Peyer's patch (tissue), 4 donors: ENCODE data around the gene MCUR1. TPM values are rescaled to one million over a fixed set of nuclear protein-coding genes. Genes with fewer than 3 reads are reported as not detected.
"Not testable (repeated sequence)": the region's sequence is repeated elsewhere in the genome, so short reads cannot be mapped to it uniquely, and the experiment has no call there.

Experiments
- DNase-seq, 3 donors: peaks; one replicate each; pipeline ENCODE4 v3.0.0-alpha.2; 2017 to 2019
- H3K27ac ChIP-seq, 4 donors: fragments of 200-600 bp; sonication (generic); one replicate each; pipeline ENCODE4 v1.5.1; 2016 to 2019
- H3K27me3 ChIP-seq, 2 donors: fragments of 200-600 bp; sonication (generic); one replicate each; pipeline ENCODE4 v1.5.1; 2019
- H3K36me3 ChIP-seq, 3 donors: fragments of 200-600 bp; sonication (generic); one replicate each; pipeline ENCODE4 v1.5.1; 2016 to 2019
- H3K4me1 ChIP-seq, 4 donors: fragments of 200-600 bp; sonication (generic); one replicate each; pipeline ENCODE4 v1.5.1; 2016 to 2019
- H3K4me3 ChIP-seq, 4 donors: fragments of 200-600 bp; sonication (generic); 1 replicate in 3 of 4; 2 replicates in 1 of 4; pipeline ENCODE4 v1.5.1; 2016 to 2019; ENCODE audit warnings: mild to moderate bottlenecking in 1 of 4
- H3K9me3 ChIP-seq, 4 donors: fragments of 200-600 bp; sonication (generic); one replicate each; pipeline ENCODE4 v1.5.1; 2016 to 2019; ENCODE audit warnings: mild to moderate bottlenecking in 1 of 4
- CTCF ChIP-seq, 6 experiments: fragments of 450-650 bp in 4 of 6; fragments of 200-600 bp in 2 of 6; sonication (generic) in 1 of 6; IDR thresholded peaks; one replicate each; pipeline ENCODE4 v1.5.1; 2017 to 2019; ENCODE audit warnings: antibody characterized with exemption in 6 of 6, mild to moderate bottlenecking in 3 of 6, moderate library complexity in 1 of 6
- POLR2A ChIP-seq, 2 donors: fragments of 450-650 bp; IDR thresholded peaks; one replicate each; pipeline ENCODE4 v1.5.1; 2017; ENCODE audit warnings: antibody characterized with exemption in 2 of 2, mild to moderate bottlenecking in 2 of 2, moderate library complexity in 2 of 2
- total RNA-seq, 4 donors: library from RNA; depleted of rRNA; stranded (reverse); fragments of >200 nt; gene quantifications; one replicate each; pipeline ENCODE4 v1.1.0, GENCODE V29; 2016

Gene MCUR1
- total RNA-seq, 4 donors from 2014 or later, result 20.6 to 49.4 (median 33.6) TPM

- Histone ChIP-seq H3K27ac (no peak overlapping the region), H3K36me3 (peaks cover 0 to 43% (median 0%) of the 10 kb centered on the region in 3 donors), H3K4me1 (no peaks in the 10 kb centered on the region), H3K27me3 (no peaks in the 10 kb centered on the region), H3K9me3 (no peaks in the 10 kb centered on the region), H3K4me3 (no peak overlapping the region)
- no peak for TF ChIP-seq POLR2A (IDR thresholded peaks at IDR 0.05)
- no peak for DNase-seq
These were observed 25.5 kb downstream of the MCUR1 start for GRCh38 chr6:13788820-13789219.

GRCh38 chr6:13787137-13787536, 27.2 kb downstream of the MCUR1 start:
- Histone ChIP-seq H3K4me3 (no peak overlapping the region), H3K27me3 (no peaks in the 10 kb centered on the region), H3K9me3 (no peaks in the 10 kb centered on the region), H3K36me3 (peaks cover 0 to 32% (median 0%) of the 10 kb centered on the region in 3 donors), H3K27ac (peak overlapping the region in 1 of 4 donors; percentile 54), H3K4me1 (no peaks in the 10 kb centered on the region)
- no peak for TF ChIP-seq CTCF (IDR thresholded peaks at IDR 0.05)
- no peak for TF ChIP-seq POLR2A (IDR thresholded peaks at IDR 0.05)
- DNase-seq, result no peak

- H3K27me3 ChIP-seq, H3K27ac ChIP-seq, H3K4me3 ChIP-seq, H3K4me1 ChIP-seq, DNase-seq, H3K9me3 ChIP-seq, H3K36me3 ChIP-seq: not testable (repeated sequence)
These were observed 34.2 kb downstream of the MCUR1 start for GRCh38 chr6:13780162-13780561.

- Histone ChIP-seq H3K4me3 (no peak overlapping the region), H3K9me3 (no peaks in the 10 kb centered on the region), H3K36me3 (no peaks in the 10 kb centered on the region), H3K27ac (no peak overlapping the region), H3K4me1 (no peaks in the 10 kb centered on the region), H3K27me3 (no peaks in the 10 kb centered on the region)
- TF ChIP-seq POLR2A (IDR thresholded peaks at IDR 0.05) (no peak), CTCF (IDR thresholded peaks at IDR 0.05) (no peak)
- DNase-seq, result no peak
These were observed 36.3 kb downstream of the MCUR1 start for GRCh38 chr6:13778028-13778427.

GRCh38 chr6:13776602-13777001, 37.8 kb downstream of the MCUR1 start:
- no peak for DNase-seq
- no peaks in the 10 kb centered on the region for H3K27me3 ChIP-seq
- no peak for TF ChIP-seq CTCF (IDR thresholded peaks at IDR 0.05)
- TF ChIP-seq POLR2A (IDR thresholded peaks at IDR 0.05), result no peak
- no peaks in the 10 kb centered on the region for H3K36me3 ChIP-seq
- no peaks in the 10 kb centered on the region for H3K9me3 ChIP-seq
- no peaks in the 10 kb centered on the region for H3K4me1 ChIP-seq
- H3K27ac ChIP-seq, result no peak overlapping the region
- no peak overlapping the region for H3K4me3 ChIP-seq

GRCh38 chr6:13775466-13775865, 38.9 kb downstream of the MCUR1 start:
- DNase-seq, H3K36me3 ChIP-seq, H3K27ac ChIP-seq, H3K4me3 ChIP-seq, H3K4me1 ChIP-seq, H3K27me3 ChIP-seq, H3K9me3 ChIP-seq: not testable (repeated sequence)

- H3K4me1 ChIP-seq, H3K27ac ChIP-seq, H3K27me3 ChIP-seq, H3K36me3 ChIP-seq, DNase-seq, H3K4me3 ChIP-seq, H3K9me3 ChIP-seq: not testable (repeated sequence)
These were observed 41.9 kb downstream of the MCUR1 start for GRCh38 chr6:13772358-13773030.

GRCh38 chr6:13769655-13770053, 44.7 kb downstream of the MCUR1 start:
- peaks cover 0 to 8% (median 0%) of the 10 kb centered on the region in 4 donors for H3K4me1 ChIP-seq
- no peak overlapping the region for H3K4me3 ChIP-seq
- H3K9me3 ChIP-seq, result no peaks in the 10 kb centered on the region
- H3K27ac ChIP-seq, result no peak overlapping the region
- no peaks in the 10 kb centered on the region for H3K27me3 ChIP-seq
- DNase-seq, result no peak
- H3K36me3 ChIP-seq, result no peaks in the 10 kb centered on the region
- TF ChIP-seq POLR2A (IDR thresholded peaks at IDR 0.05) (no peak), CTCF (IDR thresholded peaks at IDR 0.05) (peak in 1 of 6 experiments; percentile 16)
